HCT116 (cell line): ENCODE results near the gene HDAC7. TPM values are rescaled to one million over a fixed set of nuclear protein-coding genes. Genes with fewer than 3 reads are reported as not detected.

ENCODE experiments used
- ATAC-seq: fragments of 200-7000 bp; cut with Tn5 transposase; 2 replicates; pipeline ENCODE4 v1.9.1; 2020; ENCODE audit warnings: mild to moderate bottlenecking, moderate library complexity
- BruUV-seq: library from RNA; stranded (reverse); fragments of 400-500 nt; replicated peaks from 2 replicates; lab custom pipeline; 2021; lab: Mats Ljungman, UMichigan
- CTCF ChIA-PET: fragments of 300-600 bp; sonication (Branson Sonifier 250); formaldehyde crosslinking; loops from one replicate; lab custom pipeline; 2021; ENCODE audit warnings: antibody characterized with exemption; lab: Charles Lee
- POLR2A ChIA-PET: fragments of 300-600, 350-600 bp; sonication (Branson Sonifier 250); formaldehyde crosslinking; loops from one replicate; lab custom pipeline; 2021; ENCODE audit warnings: antibody characterized with exemption; lab: Charles Lee
- RAD21 ChIA-PET, 2 experiments: fragments of 300-600 bp; sonication (Branson Sonifier 250); formaldehyde crosslinking; loops; one replicate each; lab custom pipeline; 2023; ENCODE audit warnings: low total read pairs in 2 of 2; ENCODE audit not compliant: uncharacterized antibody in 2 of 2, unreplicated experiment in 2 of 2, low non-redundant PET in 1 of 2; lab: Charles Lee
- DNase-seq: peaks from one replicate; pipeline ENCODE4 v3.0.0-alpha.2; 2010; ENCODE audit warnings: low read depth, low spot score
- H2AFZ ChIP-seq: fragments of 200-600 bp; shearing (Covaris generic), sonication (generic); 2 replicates; pipeline ENCODE4 v1.6.1; 2017; ENCODE audit warnings: low read depth, mixed run types, mixed read lengths, antibody characterized with exemption, low read length; ENCODE audit not compliant: poor library complexity, severe bottlenecking
- H3K27ac ChIP-seq: 2 replicates; pipeline ENCODE4 v1.5.1; 2012; ENCODE audit warnings: low read depth, low read length
- H3K27me3 ChIP-seq: fragments of 200-600 bp; sonication (generic); 2 replicates; pipeline ENCODE4 v1.6.1; 2016; ENCODE audit warnings: mixed run types, low read length, mixed read lengths; ENCODE audit not compliant: insufficient read depth
- H3K36me3 ChIP-seq, 2 experiments: fragments of 200-500 bp in 1 of 2; fragments of 200-600 bp in 1 of 2; sonication (Bioruptor generic) in 1 of 2; sonication (generic) in 1 of 2; 2 replicates each; pipeline versions ENCODE4 v1.5.1 to v1.6.1; 2014 to 2016; ENCODE audit warnings: low read length in 2 of 2, inconsistent platforms in 1 of 2, mixed read lengths in 1 of 2, mixed run types in 1 of 2; ENCODE audit not compliant: insufficient read depth in 2 of 2, control insufficient read depth in 1 of 2
- H3K4me1 ChIP-seq, 2 experiments: fragments of 200-600 bp in 1 of 2; sonication (generic) in 1 of 2; 2 replicates each; pipeline versions ENCODE4 v1.5.1 to v1.6.1; 2012 to 2017; ENCODE audit warnings: low read length in 2 of 2, inconsistent platforms in 1 of 2, mild to moderate bottlenecking in 1 of 2, mixed read lengths in 1 of 2, mixed run types in 1 of 2, moderate library complexity in 1 of 2; ENCODE audit not compliant: insufficient read depth in 2 of 2, control insufficient read depth in 1 of 2
- H3K4me2 ChIP-seq: fragments of 200-600 bp; sonication (generic); 2 replicates; pipeline ENCODE4 v1.6.1; 2017; ENCODE audit warnings: mixed run types, low read length, mixed read lengths
- H3K4me3 ChIP-seq, 2 experiments: fragments of 200-600 bp in 1 of 2; sonication (generic) in 1 of 2; replicated peaks in 1 of 2; 2 replicates each; pipeline ENCODE4 v1.5.1; 2011 to 2016; ENCODE audit warnings: low read length in 2 of 2, control low read depth in 1 of 2, low read depth in 1 of 2, mild to moderate bottlenecking in 1 of 2, mixed read lengths in 1 of 2, mixed run types in 1 of 2
- H3K79me2 ChIP-seq: fragments of 200-600 bp; sonication (generic); 2 replicates; pipeline ENCODE4 v1.6.1; 2017; ENCODE audit warnings: mild to moderate bottlenecking, mixed run types, low read length, moderate library complexity, mixed read lengths; ENCODE audit not compliant: insufficient read depth
- H3K9ac ChIP-seq: fragments of 200-600 bp; sonication (generic); 2 replicates; pipeline ENCODE4 v1.6.1; 2016; ENCODE audit warnings: low read length, mixed read lengths
- H3K9me2 ChIP-seq: fragments of 200-600 bp; sonication (generic), shearing (Covaris generic); 2 replicates; pipeline ENCODE4 v1.6.1; 2017; ENCODE audit warnings: mixed run types, mild to moderate bottlenecking, moderate library complexity; ENCODE audit not compliant: insufficient read depth
- H3K9me3 ChIP-seq, 2 experiments: fragments of 200-500 bp in 1 of 2; fragments of 200-600 bp in 1 of 2; sonication (Bioruptor generic) in 1 of 2; sonication (generic) in 1 of 2; 2 replicates each; pipeline ENCODE4 v1.6.1; 2014 to 2017; ENCODE audit warnings: low read length in 2 of 2, mixed read lengths in 2 of 2, inconsistent platforms in 1 of 2, low read depth in 1 of 2, mild to moderate bottlenecking in 1 of 2, mixed run types in 1 of 2, moderate library complexity in 1 of 2; ENCODE audit not compliant: control insufficient read depth in 1 of 2, insufficient read depth in 1 of 2
- H4K20me1 ChIP-seq: fragments of 200-600 bp; sonication (generic), shearing (Covaris generic); 2 replicates; pipeline ENCODE4 v1.6.1; 2017; ENCODE audit warnings: mixed run types, mild to moderate bottlenecking, moderate library complexity; ENCODE audit not compliant: insufficient read depth
- CBX3 ChIP-seq: IDR thresholded peaks from 2 replicates; pipeline ENCODE4 v1.6.1; 2012; ENCODE audit warnings: low read depth
- CTCF ChIP-seq, 3 experiments: fragments of 200-600 bp in 1 of 3; sonication (generic) in 1 of 3; IDR thresholded peaks in 2 of 3; conservative IDR thresholded peaks in 1 of 3; 2 replicates each; pipeline ENCODE4 v1.5.1; 2012 to 2017; ENCODE audit warnings: low read depth in 2 of 3, low read length in 2 of 3, antibody characterized with exemption in 1 of 3, borderline replicate concordance in 1 of 3, control low read depth in 1 of 3, mild to moderate bottlenecking in 1 of 3, mixed read lengths in 1 of 3, mixed run types in 1 of 3, moderate library complexity in 1 of 3; ENCODE audit not compliant: insufficient read depth in 1 of 3
- MAX ChIP-seq: IDR thresholded peaks from 2 replicates; pipeline ENCODE4 v1.6.1; 2012
- RAD21 ChIP-seq: IDR thresholded peaks from 2 replicates; pipeline ENCODE4 v1.6.1; 2012; ENCODE audit warnings: low read depth, mild to moderate bottlenecking
- ZBTB33 ChIP-seq: IDR thresholded peaks from 2 replicates; pipeline ENCODE4 v1.6.1; 2011; ENCODE audit warnings: mild to moderate bottlenecking, low read length, moderate library complexity; ENCODE audit not compliant: insufficient replicate concordance; ENCODE audit errors: extremely low read depth
- intact Hi-C: fragments of 100-400 bp; cut with micrococcal nuclease; formaldehyde crosslinking; loops from 2 replicates; pipeline ENCODE4 v1.10.0; 2022
- total RNA-seq: library from RNA; stranded (reverse); gene quantifications from one replicate; pipeline ENCODE4 v1.2.1, GENCODE V29; 2021; ENCODE audit not compliant: unreplicated experiment

Gene HDAC7
- total RNA-seq, 1 experiment from 2014 or later = 38.1 TPM

- ChIA-PET POLR2A (no interaction called here), CTCF (no interaction called here), RAD21 (no interaction called here)
- Histone ChIP-seq H3K9me3 (no peaks in the 10 kb centered on the region), H3K9ac (no peak overlapping the region), H4K20me1 (no peaks in the 10 kb centered on the region), H2AFZ (no peak overlapping the region), H3K79me2 (no peaks in the 10 kb centered on the region), H3K9me2 (no peaks in the 10 kb centered on the region), H3K4me2 (no peak overlapping the region), H3K36me3 (no peaks in the 10 kb centered on the region), H3K27me3 (no peaks in the 10 kb centered on the region), H3K4me3 (no peak overlapping the region), H3K27ac (no peak overlapping the region), H3K4me1 (peaks cover 15 to 29% of the 10 kb centered on the region in 2 experiments)
- ATAC-seq = no peak
- DNase-seq = no peak
- no TSS peak for BruUV-seq
- TF ChIP-seq RAD21 (no peak), CTCF (IDR thresholded peaks at IDR 0.05 in 2 of 3, conservative IDR thresholded peaks at IDR 0.05 in 1 of 3; ENCODE audit: borderline replicate concordance in 1 of 3, insufficient read depth in 1 of 3, low read depth in 2 of 3, low read length in 2 of 3) (no peak), ZBTB33 (no peak), CBX3 (no peak), MAX (no peak)
- intact Hi-C loops = no loop called here
Observed at GRCh38 chr12:47834199-47834903, 14.6 kb upstream of the HDAC7 start.
